OCI-LY7 (cell line): Measurements from ENCODE around the gene RABL2A.
"Not testable (repeated sequence)": the region's sequence is repeated elsewhere in the genome, so short reads cannot be mapped to it uniquely, and the experiment has no call there.

Experiments
- CTCF ChIP-seq: fragments of 200-600 bp; sonication (generic); conservative IDR thresholded peaks from 2 replicates; pipeline ENCODE4 v1.5.1; 2014; ENCODE audit warnings: mild to moderate bottlenecking, antibody characterized with exemption, low read length, moderate library complexity, mixed read lengths
- EZH2phosphoT487 ChIP-seq: fragments of 200-600 bp; sonication (generic); IDR thresholded peaks from 2 replicates; pipeline ENCODE4 v1.6.1; 2018; ENCODE audit warnings: low read depth, borderline replicate concordance, mild to moderate bottlenecking, mixed run types, antibody characterized with exemption, low read length, moderate library complexity, mixed read lengths

- not testable (repeated sequence) for TF ChIP-seq CTCF, EZH2phosphoT487
These were observed 9.2 kb downstream of the RABL2A start for GRCh38 chr2:113636226-113636625.
